ENCODE measurements around the gene ADAM21.
"Not testable (repeated sequence)": the region's sequence is repeated elsewhere in the genome, so short reads cannot be mapped to it uniquely, and the experiment has no call there.

Gene ADAM21

DNA sequence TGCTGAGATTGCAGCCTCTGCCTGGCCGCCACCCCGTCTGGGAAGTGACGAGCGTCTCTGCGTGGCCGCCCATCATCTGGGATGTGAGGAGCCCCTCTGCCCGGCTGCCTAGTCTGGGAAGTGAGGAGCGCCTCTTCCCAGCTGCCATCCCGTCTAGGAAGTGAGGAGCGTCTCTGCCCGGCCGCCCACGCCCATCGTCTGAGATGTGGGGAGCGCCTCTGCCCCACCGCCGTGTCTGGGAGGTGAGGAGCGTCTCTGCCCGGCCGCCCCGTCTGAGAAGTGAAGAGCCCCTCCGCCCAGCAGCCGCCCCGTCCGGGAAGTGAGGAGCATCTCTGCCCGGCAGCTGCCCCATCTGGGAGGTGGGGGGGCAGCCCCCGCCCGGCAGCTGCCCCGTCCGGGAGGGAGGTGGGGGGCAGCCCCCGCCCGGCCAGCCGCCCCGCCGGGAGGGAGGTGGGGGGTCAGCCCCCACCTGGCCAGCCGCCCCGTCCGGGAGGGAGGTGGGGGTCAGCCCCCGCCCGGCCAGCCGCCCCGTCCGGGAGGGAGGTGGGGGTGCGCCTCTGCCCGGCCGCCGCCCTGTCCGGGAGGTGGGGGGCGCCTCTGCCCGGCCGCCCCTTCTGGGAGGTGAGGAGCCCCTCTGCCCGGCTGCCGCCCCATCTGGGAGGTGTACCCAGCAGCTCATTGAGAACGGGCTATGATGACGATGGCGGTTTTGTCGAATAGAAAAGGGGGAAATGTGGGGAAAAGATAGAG lies 25.6 kb downstream of the ADAM21 start:
- DNase-seq (ENCODE audit: low spot score): not testable (repeated sequence)

DNA sequence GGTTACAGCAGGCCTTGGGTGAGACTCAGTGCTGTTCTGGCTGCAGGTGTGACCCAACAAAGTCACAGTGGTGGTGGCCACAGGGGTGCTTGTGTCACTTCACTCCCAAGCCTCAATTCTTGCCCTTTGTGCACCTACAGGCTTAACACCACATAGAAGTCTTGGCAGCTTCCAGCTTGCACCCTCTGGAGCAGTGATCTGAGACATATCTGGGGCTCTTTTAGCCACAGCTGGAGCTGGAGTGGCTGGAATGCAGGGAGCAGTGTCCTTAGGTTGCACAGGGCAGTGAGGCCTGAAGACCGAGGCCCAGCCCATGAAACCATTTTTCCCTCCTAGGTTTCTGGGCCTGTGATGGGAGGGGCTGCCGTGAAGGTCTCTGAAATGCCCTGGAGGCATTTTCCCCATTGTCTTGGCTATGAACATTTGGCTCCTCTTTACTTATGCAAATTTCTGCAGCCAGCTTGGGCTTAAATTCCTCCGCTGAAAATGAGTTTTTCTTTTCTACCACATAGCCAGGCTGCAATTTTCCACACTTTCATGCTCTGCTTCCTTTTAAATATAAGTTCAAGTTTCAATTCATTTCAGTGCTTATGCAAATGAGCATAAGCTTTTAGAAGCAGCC lies 37.7 kb downstream of the ADAM21 start:
- no peak for DNase-seq (ENCODE audit: low spot score)

DNA sequence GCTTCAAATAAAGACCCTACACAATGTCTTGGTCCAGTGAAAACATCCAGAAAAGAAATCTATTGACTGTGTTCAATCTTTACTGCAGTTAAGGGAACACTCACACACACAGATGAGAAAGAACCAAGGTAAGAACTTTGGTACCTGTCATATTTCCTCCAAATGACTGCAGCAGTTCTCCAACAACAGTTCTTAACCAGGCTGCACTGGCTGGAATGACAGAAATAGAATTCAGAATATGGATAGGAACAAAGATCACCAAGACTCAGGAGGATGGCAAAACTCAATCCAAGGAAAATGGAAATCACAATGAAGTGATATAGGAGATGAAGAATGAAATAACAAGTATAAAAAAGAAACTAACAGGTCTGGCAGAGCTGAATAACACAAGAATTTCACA lies 46.2 kb downstream of the ADAM21 start:
- no peak for DNase-seq (ENCODE audit: low spot score)

Small RNAs within 50 kb of the gene (small RNA-seq; reads per million reads assigned to genes)
- gene RNU6-659P: 0 reads per million in 2 experiments

Measured in SK-N-DZ (cell line).